ENCODE results near the gene TAF10. TPM values are rescaled to one million over a fixed set of nuclear protein-coding genes. Genes with fewer than 3 reads are reported as not detected.

TAF10 gene
- total and polyA plus RNA-seq, 8 donors = 44.6 to 127 (median 61.4) TPM

DNA sequence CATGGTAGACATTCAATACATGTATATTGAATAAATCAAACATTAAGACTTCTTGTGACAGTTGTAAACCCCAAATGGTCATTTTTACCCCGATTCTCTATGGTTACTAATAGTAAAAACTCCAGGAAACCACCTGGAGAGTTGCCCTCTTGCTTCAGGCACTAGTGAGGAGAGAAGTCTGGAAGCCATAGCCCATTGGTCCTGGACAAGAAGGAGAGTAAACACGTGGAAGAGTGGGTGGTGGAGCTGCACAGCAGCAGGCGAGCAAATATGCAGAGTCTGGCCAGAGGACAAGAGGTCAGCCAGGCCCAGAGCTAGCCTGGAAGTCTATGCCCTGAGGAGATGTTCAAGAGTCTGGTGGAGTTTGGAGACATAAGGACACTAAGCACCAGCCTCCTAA is 25.9 kb upstream of the TAF10 start:
- no peak overlapping the region for H3K4me3 ChIP-seq
- H3K27me3 ChIP-seq = no peaks in the 10 kb centered on the region
- intact Hi-C loops (cut with DNase I) = no loop called here
- H3K27ac ChIP-seq = peak overlapping the region; percentile 19 to 33
- DNase-seq (peak in 1 of 4 donors; percentile 74), ATAC-seq (peak; percentile 93)
- no peaks in the 10 kb centered on the region for H3K9me3 ChIP-seq
- peaks cover 19 to 57% of the 10 kb centered on the region in 2 donors for H3K4me1 ChIP-seq
- TF ChIP-seq, protein P1, sequence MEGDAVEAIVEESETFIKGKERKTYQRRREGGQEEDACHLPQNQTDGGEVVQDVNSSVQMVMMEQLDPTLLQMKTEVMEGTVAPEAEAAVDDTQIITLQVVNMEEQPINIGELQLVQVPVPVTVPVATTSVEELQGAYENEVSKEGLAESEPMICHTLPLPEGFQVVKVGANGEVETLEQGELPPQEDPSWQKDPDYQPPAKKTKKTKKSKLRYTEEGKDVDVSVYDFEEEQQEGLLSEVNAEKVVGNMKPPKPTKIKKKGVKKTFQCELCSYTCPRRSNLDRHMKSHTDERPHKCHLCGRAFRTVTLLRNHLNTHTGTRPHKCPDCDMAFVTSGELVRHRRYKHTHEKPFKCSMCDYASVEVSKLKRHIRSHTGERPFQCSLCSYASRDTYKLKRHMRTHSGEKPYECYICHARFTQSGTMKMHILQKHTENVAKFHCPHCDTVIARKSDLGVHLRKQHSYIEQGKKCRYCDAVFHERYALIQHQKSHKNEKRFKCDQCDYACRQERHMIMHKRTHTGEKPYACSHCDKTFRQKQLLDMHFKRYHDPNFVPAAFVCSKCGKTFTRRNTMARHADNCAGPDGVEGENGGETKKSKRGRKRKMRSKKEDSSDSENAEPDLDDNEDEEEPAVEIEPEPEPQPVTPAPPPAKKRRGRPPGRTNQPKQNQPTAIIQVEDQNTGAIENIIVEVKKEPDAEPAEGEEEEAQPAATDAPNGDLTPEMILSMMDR (IDR thresholded peaks at IDR 0.05) = no peak
- peaks cover 0 to 5% of the 10 kb centered on the region in 2 donors for H3K36me3 ChIP-seq

DNA sequence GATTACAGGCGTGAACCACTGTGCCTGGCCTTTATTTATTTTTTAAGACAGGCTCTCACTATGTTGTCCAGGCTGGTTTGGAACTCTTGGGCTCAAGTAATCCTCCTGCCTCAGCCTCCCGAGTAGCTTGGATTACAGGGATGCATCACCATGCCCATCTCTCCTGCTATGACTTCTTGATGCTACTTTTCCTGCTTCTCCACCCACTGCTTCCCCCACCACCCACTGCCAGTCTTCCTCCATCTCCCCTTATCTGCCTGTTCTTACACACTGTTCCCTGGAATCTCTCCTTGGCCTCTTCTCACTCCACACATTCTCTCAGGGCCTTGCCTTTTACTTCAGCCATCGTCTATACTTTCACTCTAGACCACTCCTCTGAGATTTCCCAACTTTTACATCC is 24.5 kb upstream of the TAF10 start:
- intact Hi-C loops (cut with DNase I) = no loop called here
- H3K4me3 ChIP-seq = no peak overlapping the region
- TF ChIP-seq, protein P1 (IDR thresholded peaks at IDR 0.05) = no peak
- DNase-seq (no peak), ATAC-seq (no peak)
- no peaks in the 10 kb centered on the region for H3K27me3 ChIP-seq
- H3K9me3 ChIP-seq = no peaks in the 10 kb centered on the region
- peaks cover 19 to 57% of the 10 kb centered on the region in 2 donors for H3K4me1 ChIP-seq
- H3K36me3 ChIP-seq = peaks cover 0 to 12% of the 10 kb centered on the region in 2 donors
- peak overlapping the region in 1 of 2 donors; percentile 85 for H3K27ac ChIP-seq

DNA sequence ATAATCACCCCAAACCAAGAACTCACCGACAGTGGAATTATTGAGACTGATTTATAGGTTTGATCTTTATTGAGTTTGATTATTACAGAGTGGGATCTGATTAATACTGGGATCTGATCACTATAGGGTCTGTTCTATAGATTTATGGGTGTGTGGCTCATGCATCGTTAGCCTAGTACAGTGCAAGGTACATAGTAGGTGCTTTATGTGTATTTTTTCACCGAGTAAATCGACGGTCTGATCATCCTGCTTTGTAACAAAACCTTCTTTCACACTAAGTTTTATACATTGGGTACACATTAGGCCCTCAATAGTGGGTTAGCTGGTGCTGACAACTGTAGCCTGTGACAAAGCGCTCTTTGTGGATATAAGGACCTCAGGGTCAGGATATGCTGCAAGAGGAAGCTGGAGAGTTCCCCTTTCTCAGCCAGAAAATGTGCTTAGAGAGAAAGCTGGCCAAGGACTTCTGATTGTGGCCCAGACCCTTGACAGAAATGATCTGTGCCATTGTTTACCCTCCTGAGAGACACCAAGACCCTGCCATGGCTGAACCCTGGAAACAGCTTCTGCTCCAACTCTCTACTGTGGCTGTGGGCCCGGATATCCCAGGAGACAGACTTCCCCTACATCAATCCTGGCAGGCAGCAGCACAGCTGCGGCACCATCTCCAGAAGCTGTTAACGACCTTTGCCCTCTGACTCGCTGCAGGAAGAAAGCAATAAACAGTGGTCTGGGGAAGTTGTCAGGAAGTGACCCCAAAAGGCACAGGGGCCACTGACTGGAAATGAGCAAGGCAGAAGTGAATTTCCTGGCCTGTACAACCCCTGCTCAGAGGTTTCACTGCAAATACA is 23.3 kb upstream of the TAF10 start:
- peaks cover 0 to 21% of the 10 kb centered on the region in 2 donors for H3K36me3 ChIP-seq
- H3K27ac ChIP-seq = peak overlapping the region; percentile 51 to 85
- H3K4me1 ChIP-seq = peaks cover 19 to 57% of the 10 kb centered on the region in 2 donors
- intact Hi-C loops (cut with DNase I) = no loop called here
- H3K9me3 ChIP-seq = no peaks in the 10 kb centered on the region
- DNase-seq (peak in 1 of 4 donors; percentile 61), ATAC-seq (peak; percentile 36)
- no peaks in the 10 kb centered on the region for H3K27me3 ChIP-seq
- TF ChIP-seq, protein P1 (IDR thresholded peaks at IDR 0.05) = no peak
- H3K4me3 ChIP-seq = no peak overlapping the region

DNA sequence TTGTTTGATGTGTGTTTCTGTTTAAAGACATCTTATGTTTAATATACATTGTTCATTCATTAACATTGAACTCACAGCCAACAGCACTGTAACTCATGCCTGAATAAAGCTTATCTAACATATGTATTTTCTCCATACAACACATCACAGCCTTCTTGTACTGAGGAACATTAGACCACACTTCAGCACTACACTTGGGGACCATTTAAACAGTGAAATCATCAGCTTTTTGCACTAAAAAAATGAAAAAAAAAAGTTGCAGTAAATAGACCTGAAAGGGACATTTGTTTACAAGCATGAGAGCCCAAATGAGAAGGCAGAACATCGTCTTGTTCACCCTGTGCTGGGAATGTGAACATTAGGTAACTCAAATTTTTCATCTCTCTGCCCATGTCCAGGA is 22.5 kb upstream of the TAF10 start:
- Histone ChIP-seq H3K9me3 (no peaks in the 10 kb centered on the region), H3K27ac (peak overlapping the region; percentile 51 to 85), H3K4me3 (no peak overlapping the region), H3K36me3 (peaks cover 0 to 22% of the 10 kb centered on the region in 2 donors), H3K27me3 (no peaks in the 10 kb centered on the region), H3K4me1 (peaks cover 19 to 57% of the 10 kb centered on the region in 2 donors)
- ATAC-seq (no peak), DNase-seq (no peak)
- intact Hi-C loops (cut with DNase I) = no loop called here
- TF ChIP-seq, protein P1 (IDR thresholded peaks at IDR 0.05) = no peak

Measured in left lung (tissue), 10 donors.